Measurements from ENCODE around the gene TOMM7.

DNA sequence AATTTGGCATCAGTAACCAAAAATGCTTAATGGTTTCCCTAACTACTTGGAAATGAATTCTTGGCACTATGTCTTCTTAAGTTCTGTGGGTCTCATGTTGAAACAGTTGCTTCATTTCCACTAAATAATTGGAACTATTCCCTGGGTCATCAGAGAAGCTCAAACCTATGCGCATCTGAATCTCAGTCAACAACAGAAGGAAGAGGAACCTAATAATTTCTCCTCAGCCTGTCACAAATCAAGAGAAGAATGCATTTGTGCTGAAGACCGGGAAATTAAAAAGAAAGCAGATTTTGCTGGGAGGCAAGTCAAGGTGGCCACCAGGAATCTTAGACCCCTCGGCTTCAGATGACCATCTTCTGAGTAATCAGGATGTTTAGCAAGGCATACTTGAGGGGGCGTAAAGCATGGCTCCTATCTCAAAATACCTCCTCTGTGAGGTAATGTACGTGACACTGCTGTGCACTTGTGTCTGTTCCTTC lies 41.4 kb downstream of the TOMM7 start:
- TF ChIP-seq, protein P1, sequence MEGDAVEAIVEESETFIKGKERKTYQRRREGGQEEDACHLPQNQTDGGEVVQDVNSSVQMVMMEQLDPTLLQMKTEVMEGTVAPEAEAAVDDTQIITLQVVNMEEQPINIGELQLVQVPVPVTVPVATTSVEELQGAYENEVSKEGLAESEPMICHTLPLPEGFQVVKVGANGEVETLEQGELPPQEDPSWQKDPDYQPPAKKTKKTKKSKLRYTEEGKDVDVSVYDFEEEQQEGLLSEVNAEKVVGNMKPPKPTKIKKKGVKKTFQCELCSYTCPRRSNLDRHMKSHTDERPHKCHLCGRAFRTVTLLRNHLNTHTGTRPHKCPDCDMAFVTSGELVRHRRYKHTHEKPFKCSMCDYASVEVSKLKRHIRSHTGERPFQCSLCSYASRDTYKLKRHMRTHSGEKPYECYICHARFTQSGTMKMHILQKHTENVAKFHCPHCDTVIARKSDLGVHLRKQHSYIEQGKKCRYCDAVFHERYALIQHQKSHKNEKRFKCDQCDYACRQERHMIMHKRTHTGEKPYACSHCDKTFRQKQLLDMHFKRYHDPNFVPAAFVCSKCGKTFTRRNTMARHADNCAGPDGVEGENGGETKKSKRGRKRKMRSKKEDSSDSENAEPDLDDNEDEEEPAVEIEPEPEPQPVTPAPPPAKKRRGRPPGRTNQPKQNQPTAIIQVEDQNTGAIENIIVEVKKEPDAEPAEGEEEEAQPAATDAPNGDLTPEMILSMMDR (conservative IDR thresholded peaks at IDR 0.05 in 1 of 2, IDR thresholded peaks at IDR 0.05 in 1 of 2; ENCODE audit: extremely low read depth in 1 of 2, insufficient read depth in 1 of 2, low read depth in 1 of 2, low read length in 2 of 2), result no peak
- TF ChIP-seq EZH2 (IDR thresholded peaks at IDR 0.05; ENCODE audit: borderline replicate concordance, low read length), result no peak
